SK-N-DZ (cell line): Measurements from ENCODE around the gene MYH7B.

Experiments used
- DNase-seq: peaks from one replicate; pipeline ENCODE4 v3.0.0-alpha.2; 2015; ENCODE audit warnings: low spot score

The MYH7B gene

GRCh38 chr20:34990661-34991214, 35.1 kb downstream of the MYH7B start:
- DNase-seq = no peak

- DNase-seq = no peak
These were observed 37.2 kb downstream of the MYH7B start for GRCh38 chr20:34992751-34993417.

GRCh38 chr20:34993941-34994508, 38.4 kb downstream of the MYH7B start:
- no peak for DNase-seq

GRCh38 chr20:34994509-34995131, 39.0 kb downstream of the MYH7B start:
- no peak for DNase-seq

- DNase-seq = no peak
These were observed 39.5 kb downstream of the MYH7B start for GRCh38 chr20:34995192-34995591.

GRCh38 chr20:34995696-34996095, 40.0 kb downstream of the MYH7B start:
- no peak for DNase-seq

GRCh38 chr20:34996243-34997028, 40.8 kb downstream of the MYH7B start:
- DNase-seq = no peak

GRCh38 chr20:34997131-34997561, 41.5 kb downstream of the MYH7B start:
- peak; percentile 83 for DNase-seq

- DNase-seq = no peak
These were observed 42.1 kb downstream of the MYH7B start for GRCh38 chr20:34997774-34998173.

GRCh38 chr20:34998331-34998950, 42.8 kb downstream of the MYH7B start:
- no peak for DNase-seq

- no peak for DNase-seq
These were observed 43.4 kb downstream of the MYH7B start for GRCh38 chr20:34999021-34999451.

- DNase-seq = no peak
These were observed 44.1 kb downstream of the MYH7B start for GRCh38 chr20:34999782-35000181.

- no peak for DNase-seq
These were observed 44.7 kb downstream of the MYH7B start for GRCh38 chr20:35000311-35000921.

GRCh38 chr20:35000922-35001595, 45.4 kb downstream of the MYH7B start:
- no peak for DNase-seq

- no peak for DNase-seq
These were observed 46.1 kb downstream of the MYH7B start for GRCh38 chr20:35001596-35002362.

- DNase-seq = no peak
These were observed 47.0 kb downstream of the MYH7B start for GRCh38 chr20:35002426-35003210.

GRCh38 chr20:35003211-35004031, 47.8 kb downstream of the MYH7B start:
- no peak for DNase-seq
